B cell (primary cell): Measurements from ENCODE around the gene KRT4.

Experiments used
- EZH2 ChIP-seq: IDR thresholded peaks from 2 replicates; pipeline ENCODE4 v1.6.1; 2012; ENCODE audit warnings: borderline replicate concordance, low read depth, mild to moderate bottlenecking, moderate library complexity, low read length; ENCODE audit not compliant: insufficient read depth, poor library complexity, severe bottlenecking
- TF ChIP-seq, protein P1 (sequence below): fragments of 200-600 bp; IDR thresholded peaks from one replicate; pipeline ENCODE4 v1.8.0; 2022; ENCODE audit warnings: antibody characterized with exemption, mild to moderate bottlenecking

DNA sequence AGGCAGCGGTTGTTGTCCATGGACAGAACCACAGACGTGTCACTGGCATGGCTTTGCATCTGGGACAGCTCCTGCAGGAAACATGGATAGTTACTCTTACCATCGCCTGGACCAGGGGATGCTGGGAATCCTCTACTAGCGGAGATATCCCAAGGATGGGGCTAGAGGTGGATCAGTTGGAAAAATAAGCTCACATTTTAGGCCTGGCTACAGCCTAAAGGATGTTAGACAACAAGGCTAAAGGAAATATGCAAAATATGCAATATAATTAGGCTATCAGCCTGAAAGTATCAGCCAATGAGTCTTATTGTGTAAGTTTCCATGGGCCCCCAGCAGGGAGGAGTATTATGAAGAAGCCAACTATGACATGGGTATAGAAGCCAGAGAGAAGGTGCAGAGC is 41.7 kb downstream of the KRT4 start:
- TF ChIP-seq, protein P1, sequence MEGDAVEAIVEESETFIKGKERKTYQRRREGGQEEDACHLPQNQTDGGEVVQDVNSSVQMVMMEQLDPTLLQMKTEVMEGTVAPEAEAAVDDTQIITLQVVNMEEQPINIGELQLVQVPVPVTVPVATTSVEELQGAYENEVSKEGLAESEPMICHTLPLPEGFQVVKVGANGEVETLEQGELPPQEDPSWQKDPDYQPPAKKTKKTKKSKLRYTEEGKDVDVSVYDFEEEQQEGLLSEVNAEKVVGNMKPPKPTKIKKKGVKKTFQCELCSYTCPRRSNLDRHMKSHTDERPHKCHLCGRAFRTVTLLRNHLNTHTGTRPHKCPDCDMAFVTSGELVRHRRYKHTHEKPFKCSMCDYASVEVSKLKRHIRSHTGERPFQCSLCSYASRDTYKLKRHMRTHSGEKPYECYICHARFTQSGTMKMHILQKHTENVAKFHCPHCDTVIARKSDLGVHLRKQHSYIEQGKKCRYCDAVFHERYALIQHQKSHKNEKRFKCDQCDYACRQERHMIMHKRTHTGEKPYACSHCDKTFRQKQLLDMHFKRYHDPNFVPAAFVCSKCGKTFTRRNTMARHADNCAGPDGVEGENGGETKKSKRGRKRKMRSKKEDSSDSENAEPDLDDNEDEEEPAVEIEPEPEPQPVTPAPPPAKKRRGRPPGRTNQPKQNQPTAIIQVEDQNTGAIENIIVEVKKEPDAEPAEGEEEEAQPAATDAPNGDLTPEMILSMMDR = no peak
- no peak for TF ChIP-seq EZH2
